Body of pancreas (tissue), 4 donors: Measurements from ENCODE around the gene ATG7.

Experiments
- POLR2A ChIP-seq, 3 donors: fragments of 450-650 bp; IDR thresholded peaks; one replicate each; pipeline ENCODE4 v1.6.1; 2016; ENCODE audit warnings: antibody characterized with exemption in 3 of 3, mild to moderate bottlenecking in 2 of 3
- TF ChIP-seq, protein P1 (sequence below), 7 experiments: fragments of 450-650 bp in 4 of 7; fragments of 200-600 bp in 3 of 7; sonication (generic) in 3 of 7; IDR thresholded peaks; one replicate each; pipeline ENCODE4 v1.5.1; 2016 to 2019; ENCODE audit warnings: antibody characterized with exemption in 7 of 7

- TF ChIP-seq, protein P1, sequence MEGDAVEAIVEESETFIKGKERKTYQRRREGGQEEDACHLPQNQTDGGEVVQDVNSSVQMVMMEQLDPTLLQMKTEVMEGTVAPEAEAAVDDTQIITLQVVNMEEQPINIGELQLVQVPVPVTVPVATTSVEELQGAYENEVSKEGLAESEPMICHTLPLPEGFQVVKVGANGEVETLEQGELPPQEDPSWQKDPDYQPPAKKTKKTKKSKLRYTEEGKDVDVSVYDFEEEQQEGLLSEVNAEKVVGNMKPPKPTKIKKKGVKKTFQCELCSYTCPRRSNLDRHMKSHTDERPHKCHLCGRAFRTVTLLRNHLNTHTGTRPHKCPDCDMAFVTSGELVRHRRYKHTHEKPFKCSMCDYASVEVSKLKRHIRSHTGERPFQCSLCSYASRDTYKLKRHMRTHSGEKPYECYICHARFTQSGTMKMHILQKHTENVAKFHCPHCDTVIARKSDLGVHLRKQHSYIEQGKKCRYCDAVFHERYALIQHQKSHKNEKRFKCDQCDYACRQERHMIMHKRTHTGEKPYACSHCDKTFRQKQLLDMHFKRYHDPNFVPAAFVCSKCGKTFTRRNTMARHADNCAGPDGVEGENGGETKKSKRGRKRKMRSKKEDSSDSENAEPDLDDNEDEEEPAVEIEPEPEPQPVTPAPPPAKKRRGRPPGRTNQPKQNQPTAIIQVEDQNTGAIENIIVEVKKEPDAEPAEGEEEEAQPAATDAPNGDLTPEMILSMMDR (IDR thresholded peaks at IDR 0.05) = no peak
- TF ChIP-seq POLR2A (IDR thresholded peaks at IDR 0.05) = no peak
Measured at GRCh38 chr3:11523572-11524101, 251.4 kb downstream of the ATG7 start.
